Measurements from ENCODE around the gene AFDN.

AFDN gene

DNA sequence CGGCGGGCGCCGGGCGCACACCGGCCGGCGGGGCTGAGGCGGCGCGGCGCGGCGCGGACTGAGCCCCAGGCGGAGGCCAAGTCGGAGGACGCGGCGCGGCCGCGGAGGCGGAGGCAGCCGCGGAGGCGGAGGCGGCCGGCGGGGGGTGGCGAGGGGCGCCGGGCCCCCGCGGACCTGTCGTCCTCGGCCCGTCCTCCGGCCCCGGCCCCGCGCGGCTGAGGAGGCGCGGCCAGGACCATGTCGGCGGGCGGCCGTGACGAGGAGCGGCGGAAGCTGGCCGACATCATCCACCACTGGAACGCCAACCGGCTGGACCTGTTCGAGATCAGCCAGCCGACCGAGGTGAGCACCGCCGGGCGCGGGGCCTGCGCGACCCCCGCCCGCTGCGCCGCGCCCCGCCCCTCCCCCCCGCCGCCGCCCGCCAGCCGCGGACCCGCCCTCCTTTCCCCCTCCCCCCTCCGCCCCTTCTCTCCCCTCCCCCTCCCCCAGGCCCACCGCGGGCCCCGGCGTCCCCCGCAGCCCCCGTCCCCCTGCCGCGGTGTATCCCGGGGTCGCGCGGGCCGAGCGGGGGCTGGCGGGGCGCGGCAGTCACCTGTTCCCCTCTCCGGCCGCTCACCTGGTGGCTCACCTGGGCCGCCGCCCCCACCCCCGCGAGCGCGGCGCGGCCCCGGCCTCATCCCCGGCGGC is at the start of gene AFDN:
AFDN (plus strand) TSS at position 16 of the 687 bp plus-strand sequence; CDS start at position 238, 222 bp downstream.
- DNase-seq = no peak

DNA sequence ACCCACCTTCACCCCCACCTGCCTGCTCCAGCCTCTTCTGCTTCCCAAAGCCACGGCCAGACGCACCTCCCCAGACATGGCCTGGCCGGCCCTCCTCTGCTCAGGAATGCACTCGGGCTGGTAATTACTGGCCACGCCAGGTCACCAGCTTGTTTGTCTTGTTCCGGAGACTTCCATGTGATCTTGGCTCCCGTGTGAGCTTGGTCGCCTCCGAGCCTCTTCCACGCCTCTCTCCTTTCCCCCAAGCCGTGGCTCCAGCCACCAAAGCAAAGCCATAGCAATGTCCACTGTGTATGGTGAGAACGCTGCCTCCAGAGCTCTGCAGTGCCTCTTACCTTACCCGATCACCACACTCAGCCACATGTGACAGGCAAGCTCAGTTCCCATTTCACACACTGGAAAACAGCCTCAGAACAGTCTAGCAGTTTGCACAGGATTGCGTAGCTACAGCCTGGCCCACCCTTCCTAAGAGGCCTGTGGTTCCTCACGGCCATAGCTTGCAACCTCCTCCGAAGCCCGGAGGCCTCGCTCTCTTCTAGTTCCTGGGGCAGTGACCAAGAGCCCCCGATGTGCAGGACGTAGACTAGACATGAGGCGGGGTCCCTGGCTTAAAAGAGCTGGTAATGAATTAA is 48.1 kb upstream of the AFDN start:
- no peak for DNase-seq

DNA sequence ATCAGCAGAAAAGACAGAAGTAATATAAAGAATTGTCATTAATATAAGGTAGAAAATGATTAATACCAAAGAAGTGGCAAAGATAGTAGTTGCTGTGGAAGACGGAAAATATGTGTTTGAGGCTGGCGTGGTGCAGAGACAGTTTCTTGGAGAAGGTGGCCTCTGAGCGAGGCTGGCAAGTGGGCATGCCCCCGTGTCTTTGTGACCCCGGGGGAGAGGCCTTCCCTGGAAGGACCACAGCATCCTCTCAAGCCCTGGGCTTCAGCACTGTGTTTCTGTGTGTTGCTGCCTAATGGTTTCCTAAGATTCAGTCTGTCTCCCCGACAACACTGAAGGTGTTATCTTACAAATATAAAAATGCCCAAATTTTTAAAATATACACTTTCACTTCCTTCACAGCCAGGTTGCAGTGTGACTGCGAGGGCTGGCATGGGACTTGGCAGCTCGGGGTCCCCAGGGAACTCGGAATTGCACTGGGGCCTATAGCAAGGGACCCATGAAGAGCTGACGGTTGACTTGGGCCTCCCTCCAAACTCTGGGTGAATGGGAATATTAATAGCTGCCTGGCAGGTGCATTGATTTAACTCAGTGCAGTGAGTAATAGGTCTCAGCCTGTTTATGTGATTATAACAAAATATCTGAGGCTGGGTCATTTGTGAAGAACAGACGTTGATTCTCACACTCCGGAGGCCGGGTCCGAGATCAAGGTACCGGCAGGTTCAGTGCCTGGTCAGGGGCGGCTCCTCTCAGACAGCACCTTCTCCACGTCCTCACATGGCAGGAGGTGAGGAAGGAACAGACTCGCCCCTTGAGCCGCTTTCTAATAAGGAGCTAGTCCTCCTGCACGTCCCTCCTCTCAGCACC is 47.4 kb upstream of the AFDN start:
- no peak for DNase-seq

DNA sequence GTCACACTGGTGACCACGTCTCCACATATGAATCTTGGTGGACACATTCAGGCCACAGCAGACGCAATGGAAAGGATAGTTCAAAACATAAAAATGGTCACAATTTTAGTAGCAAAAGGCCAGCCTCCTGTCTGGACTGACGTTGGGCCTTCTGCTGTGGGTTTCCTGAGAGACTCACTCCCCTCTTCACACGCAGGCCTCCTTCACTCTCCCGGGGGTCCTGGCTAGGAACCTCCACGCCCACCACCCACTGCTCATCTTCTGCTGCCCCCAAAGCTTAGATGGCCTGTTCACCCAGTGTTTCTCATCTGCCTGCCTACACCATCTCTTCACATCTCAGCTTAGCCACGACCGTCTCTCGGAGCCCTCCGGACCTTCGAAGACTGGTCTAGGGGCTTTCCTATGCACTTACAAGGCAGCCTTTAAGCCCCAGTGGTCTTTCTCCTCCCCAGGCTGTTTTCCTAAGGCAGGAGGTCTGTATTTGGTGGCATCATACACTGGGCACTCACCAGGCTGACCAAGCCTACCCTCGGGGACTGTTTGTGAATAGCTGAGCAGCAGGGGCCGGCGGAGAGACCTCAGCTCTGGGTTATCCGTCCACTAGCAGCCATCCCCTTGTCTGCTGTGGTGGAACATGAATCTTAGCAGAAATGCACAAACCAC is 46.6 kb upstream of the AFDN start:
- no peak for DNase-seq

DNA sequence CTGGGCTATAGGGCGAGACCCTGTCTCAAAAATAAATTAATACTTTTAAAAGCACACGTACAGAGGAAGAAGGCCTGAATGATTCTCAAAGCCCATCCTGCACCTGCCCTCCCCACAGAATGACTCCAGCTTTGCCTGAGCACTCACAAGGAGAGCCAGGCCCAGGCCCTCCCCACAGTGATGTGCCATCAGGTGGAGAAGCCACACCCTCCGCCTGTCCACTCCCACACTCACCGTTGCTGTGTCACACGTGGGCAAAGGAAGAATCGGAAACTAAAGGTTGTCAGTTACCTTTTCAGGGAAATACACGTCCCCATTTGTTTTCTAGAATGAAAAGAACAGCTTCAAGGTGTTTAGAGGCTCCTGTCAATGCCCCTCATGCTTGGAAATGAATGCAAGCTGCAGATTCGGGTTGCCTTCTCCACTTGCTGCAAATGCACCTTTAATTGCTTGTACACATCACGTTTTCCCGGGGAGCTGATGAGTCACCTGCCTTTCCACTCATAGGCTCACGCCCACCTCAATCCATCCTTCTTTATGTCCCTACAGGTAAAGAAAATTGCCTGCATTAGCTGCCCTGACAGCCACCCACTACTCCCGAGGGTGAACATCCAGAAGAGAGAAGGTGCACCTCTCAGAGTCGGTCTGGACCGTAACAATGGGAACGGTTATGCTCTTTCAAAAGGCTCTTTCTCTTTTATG is 45.5 kb upstream of the AFDN start:
- DNase-seq = no peak

- DNase-seq = no peak
Observed at GRCh38 chr6:167781868-167782267, 44.8 kb upstream of the AFDN start.

DNA sequence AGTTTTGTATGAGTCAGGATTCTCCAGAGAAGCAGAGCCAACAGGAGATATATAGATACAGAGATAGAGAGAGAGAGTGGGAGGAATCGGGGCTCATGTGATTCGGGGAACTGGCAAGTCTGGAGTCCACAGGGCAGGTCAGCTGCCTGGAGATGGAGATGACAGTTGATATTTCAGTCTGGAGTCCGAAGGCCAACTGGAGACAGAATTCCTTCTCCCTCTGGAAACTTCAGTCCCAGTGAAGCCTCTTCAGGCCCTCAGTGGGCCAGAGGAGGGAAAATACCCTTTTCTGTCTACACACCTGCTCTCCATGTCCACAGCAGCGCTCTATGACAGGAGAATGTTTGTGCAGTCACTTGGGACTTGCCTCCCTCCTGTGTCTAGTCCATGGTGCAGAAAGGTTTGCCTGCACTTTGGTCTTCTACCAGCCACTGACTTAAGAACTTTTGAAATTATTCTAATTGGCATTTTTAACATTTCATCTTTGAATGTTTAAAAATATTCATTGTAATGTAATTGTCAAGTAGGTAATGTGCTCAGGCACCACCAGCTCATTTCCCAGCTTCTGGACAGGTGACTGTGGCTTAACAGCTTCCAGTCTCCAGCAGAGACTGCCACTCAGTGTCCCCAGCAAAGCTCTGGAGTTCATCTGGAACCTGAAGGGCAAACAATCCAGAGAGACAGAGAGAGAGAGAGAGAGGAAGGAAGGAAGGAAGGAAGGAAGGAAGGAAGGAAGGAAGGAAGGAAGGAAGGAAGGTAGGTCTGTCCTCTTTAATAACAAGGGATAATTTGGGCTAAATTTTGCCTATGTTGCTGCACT is 43.8 kb upstream of the AFDN start:
- DNase-seq = no peak

DNA sequence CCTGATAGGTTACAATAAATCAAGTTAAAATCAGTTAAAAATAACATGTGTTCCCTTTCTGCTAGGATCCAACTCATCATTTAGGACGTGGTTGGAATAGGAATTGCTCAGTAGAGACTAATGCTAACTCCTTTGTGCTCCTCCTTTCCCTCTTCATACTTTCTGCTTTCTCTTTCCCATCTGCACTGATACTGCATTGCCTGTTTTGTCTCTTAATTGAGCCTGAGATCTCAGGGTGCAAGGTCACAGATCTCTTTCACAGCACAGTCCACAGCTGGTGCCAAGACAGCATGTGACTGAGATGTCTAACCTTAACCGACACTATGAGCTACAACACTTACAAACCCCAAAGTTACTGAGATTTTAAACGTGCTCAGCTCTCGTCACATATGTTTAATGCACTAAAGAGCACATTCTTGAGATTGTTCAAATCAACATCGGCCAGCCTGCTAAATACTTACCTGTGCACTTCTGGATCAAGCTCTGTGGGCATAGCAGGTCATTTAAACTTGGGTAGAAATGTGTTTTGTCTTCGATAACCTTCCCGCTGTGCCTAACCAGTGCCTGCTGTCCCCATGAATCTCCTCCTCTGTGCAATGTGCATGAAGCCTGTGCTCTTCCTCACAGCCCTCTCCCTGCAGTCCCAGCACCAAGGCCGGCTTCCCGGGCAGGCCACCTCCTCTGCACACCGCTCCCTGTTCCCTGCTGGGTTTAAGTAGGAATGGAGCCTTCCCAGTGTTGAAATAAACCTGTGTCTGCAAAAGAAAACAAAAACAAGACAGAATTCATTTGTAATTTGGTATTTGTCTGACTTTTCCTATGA is 39.6 kb upstream of the AFDN start:
- no peak for DNase-seq

GRCh38 chr6:167787896-167788562 is 38.7 kb upstream of the AFDN start:
- DNase-seq = no peak

- DNase-seq = no peak
Observed at GRCh38 chr6:167788563-167788903, 38.2 kb upstream of the AFDN start.

GRCh38 chr6:167789358-167789757 is 37.4 kb upstream of the AFDN start:
- no peak for DNase-seq

DNA sequence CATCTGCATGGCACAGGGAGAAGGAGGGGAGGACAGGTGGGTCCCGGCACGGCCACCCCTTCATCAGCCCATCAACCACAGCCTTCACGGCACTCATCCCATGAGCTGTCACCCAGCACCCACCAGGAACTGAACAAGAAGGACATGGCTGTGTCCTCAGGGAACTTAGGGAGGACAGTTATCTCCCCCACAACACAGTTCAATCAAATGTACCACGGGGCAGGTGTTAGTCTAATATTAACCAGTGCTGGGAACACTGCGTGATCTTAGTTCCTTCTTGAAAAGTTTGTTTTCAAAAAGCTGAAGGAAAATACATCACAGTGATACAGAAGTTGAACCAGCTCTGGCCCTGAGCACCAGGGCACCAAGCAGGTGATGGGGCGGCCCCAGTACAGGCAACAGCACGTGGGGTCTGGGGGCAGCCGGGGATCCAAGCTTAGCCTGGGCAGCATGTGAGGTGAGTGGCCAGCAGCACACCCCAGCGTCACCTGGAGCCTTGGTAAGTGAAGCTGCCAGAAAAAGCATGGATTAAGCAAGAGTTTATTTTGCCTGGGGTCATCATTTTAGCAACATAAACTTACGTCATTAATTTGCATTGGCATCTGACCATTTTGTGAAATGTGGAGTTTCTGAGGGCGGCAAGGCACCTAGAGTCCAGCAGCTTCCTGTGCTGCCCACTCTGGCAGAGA is 35.5 kb upstream of the AFDN start:
- no peak for DNase-seq

GRCh38 chr6:167791780-167792478 is 34.8 kb upstream of the AFDN start:
- no peak for DNase-seq

DNA sequence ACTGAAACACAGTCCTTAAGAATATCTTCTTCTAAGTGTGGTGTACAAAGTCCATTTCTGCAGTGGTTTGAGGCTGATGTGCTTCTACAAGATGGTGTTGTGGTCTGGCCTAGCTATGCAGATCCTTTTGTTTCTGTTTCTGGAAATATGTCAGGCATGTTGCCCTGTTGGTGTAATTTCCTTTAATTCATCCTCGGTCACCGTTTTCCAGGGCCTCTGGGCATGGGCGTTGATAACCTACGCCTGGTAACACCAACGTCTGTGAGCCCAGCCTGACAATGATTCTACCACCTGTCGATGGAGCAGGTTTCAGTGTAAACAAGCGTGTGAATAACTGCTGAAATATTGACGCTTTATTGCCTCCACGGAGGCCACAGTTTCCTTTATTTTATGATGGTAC is 33.3 kb upstream of the AFDN start:
- no peak for DNase-seq

- DNase-seq = no peak
Observed at GRCh38 chr6:167794161-167795157, 32.3 kb upstream of the AFDN start.

GRCh38 chr6:167795321-167795811 is 31.3 kb upstream of the AFDN start:
- no peak for DNase-seq

DNA sequence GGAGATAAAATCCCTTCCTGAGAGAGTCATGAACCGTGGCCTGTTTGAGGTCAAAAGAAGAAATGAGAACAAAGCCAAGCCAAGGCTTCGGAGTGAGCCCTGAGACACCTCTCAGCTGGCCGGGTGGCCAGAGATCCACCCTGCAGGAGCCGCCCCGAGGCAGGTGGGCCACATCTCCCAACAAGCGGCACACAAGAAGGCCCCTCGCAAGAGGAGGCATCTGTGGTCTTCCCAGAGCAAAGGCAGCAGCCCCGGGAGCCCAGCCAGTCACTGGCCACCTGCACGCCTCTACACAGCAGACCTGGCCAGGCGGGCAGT is 30.9 kb upstream of the AFDN start:
- no peak for DNase-seq
